ENCODE results near the gene IL1RL1.

IL1RL1 gene

GRCh38 chr2:102297891-102298290, 13.5 kb upstream of the IL1RL1 start:
- Histone ChIP-seq H3K9me3 (ENCODE audit: low read depth, low read length) (no peaks in the 10 kb centered on the region), H3K9ac (ENCODE audit: insufficient read length) (no peak overlapping the region), H3K4me3 (no peak overlapping the region), H3K36me3 (ENCODE audit: insufficient read depth, low read length) (no peaks in the 10 kb centered on the region), H3K27ac (no peak overlapping the region)
- no peak for DNase-seq (ENCODE audit: low read depth, low spot score)
- TF ChIP-seq EZH2 (IDR thresholded peaks at IDR 0.05) (no peak), FOXP2 (optimal IDR thresholded peaks at IDR 0.05; ENCODE audit: control extremely low read depth, extremely low read length, insufficient read depth) (no peak), POLR2AphosphoS5 (IDR thresholded peaks at IDR 0.05; ENCODE audit: borderline replicate concordance, low read depth, low read length) (no peak)

- no peak for DNase-seq (ENCODE audit: low read depth, low spot score)
- no peak for TF ChIP-seq POLR2AphosphoS5 (IDR thresholded peaks at IDR 0.05; ENCODE audit: borderline replicate concordance, low read depth, low read length)
- TF ChIP-seq FOXP2 (optimal IDR thresholded peaks at IDR 0.05; ENCODE audit: control extremely low read depth, extremely low read length, insufficient read depth), result no peak
- no peak for TF ChIP-seq EZH2 (IDR thresholded peaks at IDR 0.05)
- Histone ChIP-seq H3K27ac (no peak overlapping the region), H3K9me3 (ENCODE audit: low read depth, low read length) (no peaks in the 10 kb centered on the region), H3K9ac (ENCODE audit: insufficient read length) (no peak overlapping the region), H3K4me3 (no peak overlapping the region), H3K36me3 (ENCODE audit: insufficient read depth, low read length) (no peaks in the 10 kb centered on the region)
These were observed 9.4 kb upstream of the IL1RL1 start for GRCh38 chr2:102301867-102302362.

GRCh38 chr2:102302458-102302857, 8.9 kb upstream of the IL1RL1 start:
- TF ChIP-seq POLR2AphosphoS5 (IDR thresholded peaks at IDR 0.05; ENCODE audit: borderline replicate concordance, low read depth, low read length) (no peak), FOXP2 (optimal IDR thresholded peaks at IDR 0.05; ENCODE audit: control extremely low read depth, extremely low read length, insufficient read depth) (no peak), EZH2 (IDR thresholded peaks at IDR 0.05) (no peak)
- no peaks in the 10 kb centered on the region for H3K36me3 ChIP-seq (ENCODE audit: insufficient read depth, low read length)
- DNase-seq (ENCODE audit: low read depth, low spot score), result no peak
- H3K4me3 ChIP-seq, result no peak overlapping the region
- no peak overlapping the region for H3K27ac ChIP-seq
- no peak overlapping the region for H3K9ac ChIP-seq (ENCODE audit: insufficient read length)
- no peaks in the 10 kb centered on the region for H3K9me3 ChIP-seq (ENCODE audit: low read depth, low read length)

- no peak for TF ChIP-seq EZH2 (IDR thresholded peaks at IDR 0.05)
- no peak for TF ChIP-seq POLR2AphosphoS5 (IDR thresholded peaks at IDR 0.05; ENCODE audit: borderline replicate concordance, low read depth, low read length)
- no peak for TF ChIP-seq FOXP2 (optimal IDR thresholded peaks at IDR 0.05; ENCODE audit: control extremely low read depth, extremely low read length, insufficient read depth)
- Histone ChIP-seq H3K27ac (no peak overlapping the region), H3K4me3 (no peak overlapping the region), H3K36me3 (ENCODE audit: insufficient read depth, low read length) (no peaks in the 10 kb centered on the region), H3K9me3 (ENCODE audit: low read depth, low read length) (no peaks in the 10 kb centered on the region), H3K9ac (ENCODE audit: insufficient read length) (no peak overlapping the region)
- DNase-seq (ENCODE audit: low read depth, low spot score), result no peak
These were observed 7.8 kb upstream of the IL1RL1 start for GRCh38 chr2:102303589-102303988.

GRCh38 chr2:102304268-102304667, 7.1 kb upstream of the IL1RL1 start:
- H3K9me3 ChIP-seq (ENCODE audit: low read depth, low read length), result no peaks in the 10 kb centered on the region
- DNase-seq (ENCODE audit: low read depth, low spot score), result no peak
- TF ChIP-seq FOXP2 (optimal IDR thresholded peaks at IDR 0.05; ENCODE audit: control extremely low read depth, extremely low read length, insufficient read depth) (no peak), EZH2 (IDR thresholded peaks at IDR 0.05) (no peak), POLR2AphosphoS5 (IDR thresholded peaks at IDR 0.05; ENCODE audit: borderline replicate concordance, low read depth, low read length) (no peak)
- H3K36me3 ChIP-seq (ENCODE audit: insufficient read depth, low read length), result no peaks in the 10 kb centered on the region
- no peak overlapping the region for H3K9ac ChIP-seq (ENCODE audit: insufficient read length)
- no peak overlapping the region for H3K27ac ChIP-seq
- no peak overlapping the region for H3K4me3 ChIP-seq

GRCh38 chr2:102304711-102305611, 6.4 kb upstream of the IL1RL1 start:
- H3K9me3 ChIP-seq (ENCODE audit: low read depth, low read length), result no peaks in the 10 kb centered on the region
- H3K4me3 ChIP-seq, result no peak overlapping the region
- TF ChIP-seq POLR2AphosphoS5 (IDR thresholded peaks at IDR 0.05; ENCODE audit: borderline replicate concordance, low read depth, low read length) (no peak), EZH2 (IDR thresholded peaks at IDR 0.05) (no peak), FOXP2 (optimal IDR thresholded peaks at IDR 0.05; ENCODE audit: control extremely low read depth, extremely low read length, insufficient read depth) (no peak)
- no peak overlapping the region for H3K9ac ChIP-seq (ENCODE audit: insufficient read length)
- no peak for DNase-seq (ENCODE audit: low read depth, low spot score)
- H3K27ac ChIP-seq, result no peak overlapping the region
- H3K36me3 ChIP-seq (ENCODE audit: insufficient read depth, low read length), result no peaks in the 10 kb centered on the region

- no peak for DNase-seq (ENCODE audit: low read depth, low spot score)
- no peak overlapping the region for H3K9ac ChIP-seq (ENCODE audit: insufficient read length)
- no peaks in the 10 kb centered on the region for H3K9me3 ChIP-seq (ENCODE audit: low read depth, low read length)
- no peak overlapping the region for H3K4me3 ChIP-seq
- H3K36me3 ChIP-seq (ENCODE audit: insufficient read depth, low read length), result no peaks in the 10 kb centered on the region
- H3K27ac ChIP-seq, result no peak overlapping the region
- TF ChIP-seq EZH2 (IDR thresholded peaks at IDR 0.05) (no peak), POLR2AphosphoS5 (IDR thresholded peaks at IDR 0.05; ENCODE audit: borderline replicate concordance, low read depth, low read length) (no peak)
These were observed 5.2 kb upstream of the IL1RL1 start for GRCh38 chr2:102306125-102306524.

- no peak for DNase-seq (ENCODE audit: low read depth, low spot score)
- TF ChIP-seq FOXP2 (optimal IDR thresholded peaks at IDR 0.05; ENCODE audit: control extremely low read depth, extremely low read length, insufficient read depth), result no peak
- Histone ChIP-seq H3K9ac (ENCODE audit: insufficient read length) (no peak overlapping the region), H3K36me3 (ENCODE audit: insufficient read depth, low read length) (no peaks in the 10 kb centered on the region), H3K4me3 (no peak overlapping the region), H3K27ac (no peak overlapping the region), H3K9me3 (ENCODE audit: low read depth, low read length) (no peaks in the 10 kb centered on the region)
These were observed 1.7 kb downstream of the IL1RL1 start for GRCh38 chr2:102313025-102313424.
